HG03060 (cell line): ENCODE measurements around the gene TBX3.
"Not testable (repeated sequence)": the region's sequence is repeated elsewhere in the genome, so short reads cannot be mapped to it uniquely, and the experiment has no call there.

Source experiments
- ATAC-seq: cut with Tn5 transposase; IDR thresholded peaks from one replicate; pipeline ENCODE4 v1.9.1; 2021; ENCODE audit warnings: low read depth, moderate number of reproducible peaks; ENCODE audit not compliant: unreplicated experiment

Gene TBX3

GRCh38 chr12:114684098-114684869 lies at the start of gene TBX3:
Gene TBX3 (minus strand): TSS chr12:114684175. CDS start chr12:114683200, 975 bp downstream.
- no peak for ATAC-seq

GRCh38 chr12:114732426-114733030 lies 48.6 kb upstream of the TBX3 start:
- ATAC-seq: no peak

- no peak for ATAC-seq
Observed at GRCh38 chr12:114729731-114730130, 45.8 kb upstream of the TBX3 start.

- ATAC-seq: no peak
Observed at GRCh38 chr12:114726092-114726710, 42.2 kb upstream of the TBX3 start.

GRCh38 chr12:114722176-114722575 lies 38.2 kb upstream of the TBX3 start:
- ATAC-seq: not testable (repeated sequence)

GRCh38 chr12:114721266-114721665 lies 37.3 kb upstream of the TBX3 start:
- no peak for ATAC-seq

- no peak for ATAC-seq
Observed at GRCh38 chr12:114713466-114714215, 29.7 kb upstream of the TBX3 start.

GRCh38 chr12:114711689-114712152 lies 27.7 kb upstream of the TBX3 start:
- ATAC-seq: no peak

GRCh38 chr12:114710151-114710550 lies 26.2 kb upstream of the TBX3 start:
- no peak for ATAC-seq

- ATAC-seq: no peak
Observed at GRCh38 chr12:114709112-114709511, 25.1 kb upstream of the TBX3 start.

- ATAC-seq: not testable (repeated sequence)
Observed at GRCh38 chr12:114708598-114708997, 24.6 kb upstream of the TBX3 start.

- no peak for ATAC-seq
Observed at GRCh38 chr12:114704096-114704495, 20.1 kb upstream of the TBX3 start.

- no peak for ATAC-seq
Observed at GRCh38 chr12:114703060-114703493, 19.1 kb upstream of the TBX3 start.

GRCh38 chr12:114702462-114702861 lies 18.5 kb upstream of the TBX3 start:
- no peak for ATAC-seq

- no peak for ATAC-seq
Observed at GRCh38 chr12:114701553-114701952, 17.6 kb upstream of the TBX3 start.

- ATAC-seq: no peak
Observed at GRCh38 chr12:114701104-114701414, 17.1 kb upstream of the TBX3 start.

GRCh38 chr12:114700392-114701103 lies 16.6 kb upstream of the TBX3 start:
- no peak for ATAC-seq

- ATAC-seq: no peak
Observed at GRCh38 chr12:114698566-114699163, 14.7 kb upstream of the TBX3 start.

GRCh38 chr12:114697741-114698565 lies 14.0 kb upstream of the TBX3 start:
- no peak for ATAC-seq
